Measurements from ENCODE around the gene TTC9C. TPM values are rescaled to one million over a fixed set of nuclear protein-coding genes. Genes with fewer than 3 reads are reported as not detected.
"Not testable (repeated sequence)": the region's sequence is repeated elsewhere in the genome, so short reads cannot be mapped to it uniquely, and the experiment has no call there.

The TTC9C gene
- 10 to 100 TPM; 67.3 to 68.9 TPM for total RNA-seq

GRCh38 chr11:62728171-62728988 lies at the start of gene TTC9C:
TSS of gene TTC9C (plus strand) at chr11:62728486. CDS start at chr11:62728849, 363 bp downstream.
- Mint-ChIP-seq H3K9me3 (no peaks in the 10 kb centered on the region), H3K27me3 (ENCODE audit: low read depth) (no peaks in the 10 kb centered on the region), H3K36me3 (ENCODE audit: insufficient read depth in 2 of 2) (peaks cover 24 to 29% of the 10 kb centered on the region in 2 donors), H3K4me3 (peak within 1 kb of the TSS; percentile 96 to 98), H3K4me1 (ENCODE audit: low read depth) (peaks cover 54% of the 10 kb centered on the region), H3K27ac (peak within 1 kb of the TSS; percentile 84)
- peak; percentile 31 to 37 for ATAC-seq (replicated peaks in 1 of 2)
- peak; percentile 84 for DNase-seq

DNA sequence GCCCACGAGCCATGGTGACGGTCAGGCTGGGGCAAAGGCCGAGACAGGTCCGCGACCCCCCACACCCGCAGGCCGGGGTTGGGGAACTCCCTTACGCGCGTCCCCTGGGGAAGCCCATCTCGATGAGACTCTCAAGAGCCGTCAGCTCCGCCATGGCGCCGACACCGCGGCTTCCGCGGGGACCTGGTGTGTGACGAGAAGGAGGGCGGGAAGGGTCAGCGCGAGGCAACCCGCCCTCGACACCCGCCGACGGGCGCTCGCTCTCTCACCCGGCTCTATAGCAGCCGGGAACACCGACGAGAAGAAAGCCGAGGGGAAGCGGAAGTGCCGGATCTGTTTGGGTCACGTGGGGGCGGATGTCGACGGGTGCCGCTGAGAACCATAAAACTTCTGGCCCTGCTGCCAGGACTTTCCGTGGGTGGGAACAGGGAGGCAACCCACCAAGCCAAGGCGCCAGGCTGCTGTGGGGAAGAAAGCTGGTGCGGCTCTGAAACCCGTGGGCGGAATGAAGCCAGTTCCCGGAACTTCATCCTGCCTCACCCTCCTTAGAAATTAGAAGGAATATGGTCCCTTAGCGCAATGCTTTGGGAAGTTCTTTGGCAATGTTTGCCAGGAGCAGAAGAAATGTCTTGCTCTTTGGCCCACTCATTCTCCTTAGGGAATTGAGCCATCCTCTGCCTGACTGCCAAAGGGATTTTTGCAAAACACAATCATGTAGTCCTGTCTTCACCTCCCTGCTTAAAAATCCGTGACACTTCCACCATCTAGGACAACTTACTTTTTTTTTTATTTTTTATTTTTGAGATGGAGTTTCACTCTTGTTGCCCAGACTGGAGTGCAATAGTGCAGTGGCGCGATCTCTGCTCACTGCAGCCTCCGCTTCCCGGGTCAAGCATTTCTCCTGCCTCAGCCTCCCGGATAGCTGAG lies 49.3 kb upstream of the TTC9C start, which contains the start of gene UBXN1:
TSS of gene UBXN1 (minus strand) at position 304 of the 927 bp plus-strand sequence. CDS start at position 154, 150 bp downstream.
- Mint-ChIP-seq H3K4me1 (ENCODE audit: low read depth) (peaks cover 50% of the 10 kb centered on the region), H3K4me3 (peak within 1 kb of the TSS; percentile 76 to 80), H3K27ac (peak within 1 kb of the TSS; percentile 93), H3K36me3 (ENCODE audit: insufficient read depth in 2 of 2) (peaks cover 7 to 16% of the 10 kb centered on the region in 2 donors), H3K27me3 (ENCODE audit: low read depth) (no peaks in the 10 kb centered on the region), H3K9me3 (no peaks in the 10 kb centered on the region)
- DNase-seq, result peak; percentile 86 to 89
- ATAC-seq (replicated peaks in 1 of 2), result peak; percentile 90 to 93

GRCh38 chr11:62680825-62681240 lies 47.5 kb upstream of the TTC9C start:
- Mint-ChIP-seq H3K9me3 (no peaks in the 10 kb centered on the region), H3K4me3 (peak overlapping the region; percentile 65 to 76), H3K27me3 (ENCODE audit: low read depth) (no peaks in the 10 kb centered on the region), H3K4me1 (ENCODE audit: low read depth) (peaks cover 44% of the 10 kb centered on the region), H3K36me3 (ENCODE audit: insufficient read depth in 2 of 2) (peaks cover 5 to 11% of the 10 kb centered on the region in 2 donors), H3K27ac (peak overlapping the region; percentile 84)
- DNase-seq, result peak; percentile 49 to 60
- ATAC-seq (replicated peaks in 1 of 2), result peak; percentile 77

DNA sequence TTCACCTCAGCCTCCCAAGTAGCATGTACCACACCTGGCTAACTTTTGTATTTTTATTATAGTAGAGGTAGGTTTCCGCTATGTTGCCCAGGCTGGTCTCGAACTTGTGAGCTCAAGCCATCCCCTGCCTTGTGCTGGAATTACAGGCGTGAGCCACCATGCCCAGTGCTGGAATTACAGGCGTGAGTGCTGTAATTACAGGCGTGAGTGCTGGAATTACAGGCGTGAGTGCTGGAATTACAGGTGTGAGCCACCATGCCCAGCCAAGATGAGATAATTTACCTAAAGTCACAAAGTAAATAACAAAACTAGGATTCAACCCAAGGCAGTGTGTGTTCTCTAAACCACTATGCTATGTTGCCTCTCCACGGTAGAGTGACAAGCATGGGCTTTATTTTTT lies 45.8 kb upstream of the TTC9C start:
- Mint-ChIP-seq H3K9me3 (no peaks in the 10 kb centered on the region), H3K36me3 (ENCODE audit: insufficient read depth in 2 of 2) (peaks cover 2 to 6% of the 10 kb centered on the region in 2 donors), H3K27ac (no peak overlapping the region), H3K4me1 (ENCODE audit: low read depth) (peaks cover 29% of the 10 kb centered on the region), H3K27me3 (ENCODE audit: low read depth) (no peaks in the 10 kb centered on the region), H3K4me3 (no peak overlapping the region)
- no peak for DNase-seq
- ATAC-seq (replicated peaks in 1 of 2), result no peak

- no peak overlapping the region for H3K27ac Mint-ChIP-seq
- no peak for ATAC-seq (replicated peaks in 1 of 2)
- no peak overlapping the region for H3K4me3 Mint-ChIP-seq
Observed at GRCh38 chr11:62687508-62688396, 40.5 kb upstream of the TTC9C start.

GRCh38 chr11:62688491-62688890 lies 39.8 kb upstream of the TTC9C start:
- H3K4me1 Mint-ChIP-seq (ENCODE audit: low read depth), result no peaks in the 10 kb centered on the region
- no peak overlapping the region for H3K4me3 Mint-ChIP-seq
- DNase-seq (no peak), ATAC-seq (replicated peaks in 1 of 2) (no peak)
- H3K27me3 Mint-ChIP-seq (ENCODE audit: low read depth), result no peaks in the 10 kb centered on the region
- H3K36me3 Mint-ChIP-seq (ENCODE audit: insufficient read depth in 2 of 2), result no peaks in the 10 kb centered on the region
- H3K9me3 Mint-ChIP-seq, result no peaks in the 10 kb centered on the region
- no peak overlapping the region for H3K27ac Mint-ChIP-seq

More at GRCh38 chr11:62687508-62688396, 40.5 kb upstream of the TTC9C start:
- no peaks in the 10 kb centered on the region for H3K4me1 Mint-ChIP-seq (ENCODE audit: low read depth)
- DNase-seq, result no peak
- H3K27me3 Mint-ChIP-seq (ENCODE audit: low read depth), result no peaks in the 10 kb centered on the region
- H3K36me3 Mint-ChIP-seq (ENCODE audit: insufficient read depth in 2 of 2), result no peaks in the 10 kb centered on the region
- no peaks in the 10 kb centered on the region for H3K9me3 Mint-ChIP-seq

DNA sequence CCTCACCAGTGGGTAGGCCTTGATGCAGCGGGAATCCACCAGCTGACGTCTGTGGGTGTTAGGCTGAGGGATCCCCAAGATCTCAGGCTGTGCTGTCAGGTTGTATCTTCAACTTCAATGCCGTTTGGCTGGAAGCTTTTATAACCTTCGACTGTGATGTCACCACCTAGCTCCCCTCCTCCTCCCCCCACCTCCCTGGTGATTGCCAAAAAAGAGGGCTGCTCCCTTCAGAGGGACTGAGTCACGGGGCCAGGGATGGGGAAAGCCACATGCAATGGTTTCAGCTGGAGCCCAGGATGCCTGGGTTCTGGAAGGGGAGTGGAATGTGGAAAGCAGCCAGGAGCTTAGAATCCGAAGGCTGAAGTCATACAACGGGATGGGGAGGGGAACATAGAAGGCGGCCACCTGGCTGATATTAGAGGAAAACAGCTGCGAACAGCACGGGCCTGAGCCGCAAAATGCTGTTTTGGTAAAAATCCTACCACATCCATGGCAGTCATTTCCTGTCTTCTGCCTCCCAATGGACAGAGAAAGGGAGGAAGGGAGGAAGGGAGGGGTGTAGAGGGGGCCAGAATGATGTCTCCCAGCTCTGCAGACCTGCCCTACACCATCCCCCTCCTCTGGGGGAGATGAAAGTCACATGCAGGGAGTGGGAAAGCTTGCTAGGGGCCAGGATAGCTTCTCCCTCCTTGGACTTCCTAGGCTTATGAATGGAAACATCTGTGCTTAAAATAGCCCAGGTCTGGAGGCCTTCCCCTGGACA lies 38.7 kb upstream of the TTC9C start, which contains the start of gene LRRN4CL:
TSS of gene LRRN4CL (minus strand) at position 110 of the 763 bp plus-strand sequence. CDS start 1,022 bp downstream, outside the sequence.
- Mint-ChIP-seq H3K27ac (no peak within 1 kb of the TSS), H3K4me3 (no peak within 1 kb of the TSS), H3K9me3 (no peaks in the 10 kb centered on the region), H3K4me1 (ENCODE audit: low read depth) (peaks cover 3% of the 10 kb centered on the region), H3K36me3 (ENCODE audit: insufficient read depth in 2 of 2) (peaks cover 0 to 2% of the 10 kb centered on the region in 2 donors), H3K27me3 (ENCODE audit: low read depth) (no peaks in the 10 kb centered on the region)
- ATAC-seq (replicated peaks in 1 of 2) (no peak), DNase-seq (no peak)

DNA sequence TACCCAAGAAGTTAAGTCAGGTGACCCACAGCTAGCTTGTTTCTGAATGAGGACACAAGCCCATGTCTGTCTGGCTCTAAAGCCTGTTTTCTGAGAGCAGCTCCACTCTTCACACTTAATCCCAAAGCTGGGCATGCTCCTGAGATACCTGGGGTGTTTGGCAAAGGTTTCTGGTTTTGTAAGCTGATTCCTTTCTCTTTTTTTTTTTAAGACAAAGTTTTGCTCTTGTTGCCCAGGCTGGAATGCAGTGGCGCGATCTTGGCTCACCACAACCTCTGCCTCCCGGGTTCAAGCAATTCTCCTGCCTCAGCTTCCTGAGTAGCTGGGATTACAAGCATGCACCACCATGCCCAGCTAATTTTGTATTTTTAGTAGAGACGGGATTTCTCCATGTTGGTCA lies 34.7 kb upstream of the TTC9C start:
- not testable (repeated sequence) for H3K4me1 Mint-ChIP-seq (ENCODE audit: low read depth); H3K27me3 Mint-ChIP-seq (ENCODE audit: low read depth); H3K36me3 Mint-ChIP-seq (ENCODE audit: insufficient read depth in 2 of 2)

GRCh38 chr11:62694455-62695167 lies 33.7 kb upstream of the TTC9C start:
- Mint-ChIP-seq H3K27me3 (ENCODE audit: low read depth) (no peaks in the 10 kb centered on the region), H3K36me3 (ENCODE audit: insufficient read depth in 2 of 2) (peaks cover 0 to 6% of the 10 kb centered on the region in 2 donors), H3K4me1 (ENCODE audit: low read depth) (peaks cover 8% of the 10 kb centered on the region), H3K27ac (no peak overlapping the region), H3K4me3 (no peak overlapping the region), H3K9me3 (no peaks in the 10 kb centered on the region)
- peak; percentile 85 to 91 for ATAC-seq (replicated peaks in 1 of 2)
- peak; percentile 79 to 81 for DNase-seq

More for the DNA sequence above, 34.7 kb upstream of the TTC9C start:
- not testable (repeated sequence) for H3K4me3 Mint-ChIP-seq; DNase-seq; ATAC-seq (replicated peaks in 1 of 2); H3K27ac Mint-ChIP-seq; H3K9me3 Mint-ChIP-seq

GRCh38 chr11:62702246-62702645 lies 26.0 kb upstream of the TTC9C start:
- Mint-ChIP-seq H3K27ac (peak overlapping the region; percentile 69), H3K27me3 (ENCODE audit: low read depth) (no peaks in the 10 kb centered on the region), H3K36me3 (ENCODE audit: insufficient read depth in 2 of 2) (peaks cover 1 to 13% of the 10 kb centered on the region in 2 donors), H3K4me1 (ENCODE audit: low read depth) (peaks cover 21% of the 10 kb centered on the region), H3K4me3 (no peak overlapping the region), H3K9me3 (no peaks in the 10 kb centered on the region)
- DNase-seq (no peak), ATAC-seq (replicated peaks in 1 of 2) (peak in 1 of 2 donors; percentile 22)

DNA sequence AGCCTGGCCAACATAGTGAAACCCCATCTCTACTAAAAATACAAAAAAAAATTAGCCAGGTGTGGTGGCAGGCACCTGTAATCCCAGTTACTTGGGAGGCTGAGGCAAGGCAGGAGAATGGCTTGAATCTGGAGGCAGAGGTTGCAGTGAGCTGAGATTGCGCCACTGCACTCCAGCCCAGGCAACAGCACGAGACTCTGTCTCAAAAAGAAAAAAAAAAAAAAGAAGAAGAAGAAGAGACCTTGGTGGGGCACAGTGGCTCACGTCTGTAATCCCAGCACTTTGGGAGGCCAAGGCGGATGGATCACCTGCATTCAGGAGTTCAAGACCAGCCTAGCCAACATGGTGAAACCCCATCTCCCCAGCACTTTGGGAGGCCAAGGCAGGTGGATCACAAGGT lies 24.4 kb upstream of the TTC9C start:
- DNase-seq; H3K36me3 Mint-ChIP-seq (ENCODE audit: insufficient read depth in 2 of 2); H3K4me3 Mint-ChIP-seq; H3K9me3 Mint-ChIP-seq; H3K27me3 Mint-ChIP-seq (ENCODE audit: low read depth); ATAC-seq (replicated peaks in 1 of 2); H3K27ac Mint-ChIP-seq: not testable (repeated sequence)
- H3K4me1 Mint-ChIP-seq (ENCODE audit: low read depth), result peaks cover 37% of the 10 kb centered on the region
